Adipose tissue (tissue), 3 donors: Measurements from ENCODE around the gene NOTCH1. TPM values are rescaled to one million over a fixed set of nuclear protein-coding genes. Genes with fewer than 3 reads are reported as not detected.

Experiments used
- H3K27ac ChIP-seq: one replicate; pipeline ENCODE4 v1.5.1; 2013; ENCODE audit warnings: low read depth, low read length
- WGBS, 3 donors: extraction: QIAGEN DNeasy Blood & Tissue Kit; methylation state at CpG; one replicate each; pipeline ENCODE4 v1.1.7; 2013; 5-methylcytosine and 5-hydroxymethylcytosine counted together
- polyA plus RNA-seq, 3 donors: library from polyadenylated mRNA; stranded (reverse); fragments of 200-250 nt; gene quantifications; one replicate each; pipeline ENCODE4 v1.2.3, GENCODE V29; 2013
- donor health status: healthy with polysubstance abuse.
- donor health status: Bipolar disorder and iron deficiency.
- donor health status: healthy.

Gene NOTCH1
- polyA plus RNA-seq, 3 donors = 10.4 to 35.7 (median 25.0) TPM

- WGBS, 3 donors = 48 to 94% (median 93%) methylated on average over 49 to 50 of the region's 50 CpGs
- H3K27ac ChIP-seq = no peak overlapping the region
Measured at GRCh38 chr9:136499935-136500910, 45.6 kb downstream of the NOTCH1 start.

GRCh38 chr9:136499071-136499934 is 46.5 kb downstream of the NOTCH1 start:
- no peak overlapping the region for H3K27ac ChIP-seq
- 52 to 92% (median 90%) methylated on average over 43 to 46 of the region's 46 CpGs for WGBS, 3 donors

GRCh38 chr9:136497916-136498695 is 47.7 kb downstream of the NOTCH1 start:
- WGBS, 3 donors = 67 to 93% (median 90%) methylated on average over 28 of the region's 28 CpGs

GRCh38 chr9:136496801-136497620 is 48.8 kb downstream of the NOTCH1 start:
- H3K27ac ChIP-seq = no peak overlapping the region
- WGBS, 3 donors = 93 to 95% (median 94%) methylated on average over 46 to 56 of the region's 56 CpGs

More at GRCh38 chr9:136497916-136498695, 47.7 kb downstream of the NOTCH1 start:
- no peak overlapping the region for H3K27ac ChIP-seq

- H3K27ac ChIP-seq = no peak overlapping the region
- 75 to 93% (median 85%) methylated on average over 14 to 18 of the region's 18 CpGs for WGBS, 3 donors
Measured at GRCh38 chr9:136496181-136496580, 49.7 kb downstream of the NOTCH1 start.

- H3K27ac ChIP-seq = no peak overlapping the region
- 89 to 93% (median 90%) methylated on average over 17 of the region's 17 CpGs for WGBS, 3 donors
Measured at GRCh38 chr9:136495238-136495800, 50.5 kb downstream of the NOTCH1 start.

GRCh38 chr9:136494531-136495215 is 51.2 kb downstream of the NOTCH1 start:
- H3K27ac ChIP-seq = no peak overlapping the region
- WGBS, 3 donors = 83 to 91% (median 86%) methylated on average over 29 of the region's 29 CpGs

GRCh38 chr9:136494012-136494411 is 51.8 kb downstream of the NOTCH1 start:
- H3K27ac ChIP-seq = no peak overlapping the region
- WGBS, 3 donors = 72 to 84% (median 80%) methylated on average over 9 of the region's 9 CpGs

GRCh38 chr9:136493567-136493971 is 52.3 kb downstream of the NOTCH1 start:
- 82 to 89% (median 88%) methylated on average over 8 of the region's 8 CpGs for WGBS, 3 donors
- H3K27ac ChIP-seq = no peak overlapping the region

GRCh38 chr9:136492978-136493522 is 52.8 kb downstream of the NOTCH1 start:
- WGBS, 3 donors = 58 to 75% (median 60%) methylated on average over 26 of the region's 26 CpGs
- no peak overlapping the region for H3K27ac ChIP-seq

- no peak overlapping the region for H3K27ac ChIP-seq
- whole genome bisulfite sequencing, 3 donors = 81 to 89% (median 83%) methylated on average over 17 of the region's 17 CpGs
Measured at GRCh38 chr9:136489731-136490130, 56.1 kb downstream of the NOTCH1 start.

GRCh38 chr9:136488247-136489214 is 57.3 kb downstream of the NOTCH1 start:
- H3K27ac ChIP-seq = no peak overlapping the region
- WGBS, 3 donors = 23 to 28% (median 25%) methylated on average over 21 to 22 of the region's 22 CpGs

- WGBS, 3 donors = 90 to 95% (median 93%) methylated on average over 7 of the region's 7 CpGs
- H3K27ac ChIP-seq = no peak overlapping the region
Measured at GRCh38 chr9:136487672-136488071, 58.2 kb downstream of the NOTCH1 start.

- H3K27ac ChIP-seq = no peak overlapping the region
- WGBS, 3 donors = 92 to 94% (median 92%) methylated on average over 18 of the region's 18 CpGs
Measured at GRCh38 chr9:136486823-136487620, 58.8 kb downstream of the NOTCH1 start.

- WGBS, 3 donors = 94 to 98% (median 96%) methylated on average over 7 of the region's 7 CpGs
- H3K27ac ChIP-seq = no peak overlapping the region
Measured at GRCh38 chr9:136486131-136486530, 59.7 kb downstream of the NOTCH1 start.
